Astrocyte (in vitro differentiated cells and primary cell): ENCODE results near the gene MICAL2. TPM values are rescaled to one million over a fixed set of nuclear protein-coding genes. Genes with fewer than 3 reads are reported as not detected.

ENCODE experiments used
- DNase-seq: peaks from one replicate; pipeline ENCODE4 v3.0.0-alpha.2; 2010; ENCODE audit warnings: low read depth
- FAIRE-seq: peaks from 2 replicates; lab custom pipeline; 2011; peaks lifted over from hg19 to GRCh38; lab: Jason Lieb, UNC
- H2AFZ ChIP-seq: 2 replicates; pipeline ENCODE4 v1.6.0; 2012; ENCODE audit warnings: low read depth, low read length, inconsistent platforms
- H3K27ac ChIP-seq: 2 replicates; pipeline ENCODE4 v1.5.1; 2011; ENCODE audit warnings: low read depth, low read length, inconsistent platforms
- H3K27me3 ChIP-seq: 2 replicates; pipeline ENCODE4 v1.6.0; 2011; ENCODE audit warnings: low read length, inconsistent platforms; ENCODE audit not compliant: insufficient read depth
- H3K36me3 ChIP-seq: 2 replicates; pipeline ENCODE4 v1.5.1; 2011; ENCODE audit warnings: low read length, inconsistent platforms; ENCODE audit not compliant: insufficient read depth
- H3K4me1 ChIP-seq: 2 replicates; pipeline ENCODE4 v1.5.1; 2011; ENCODE audit warnings: low read length, inconsistent platforms; ENCODE audit not compliant: insufficient read depth
- H3K4me2 ChIP-seq: 2 replicates; pipeline ENCODE4 v1.6.0; 2012; ENCODE audit warnings: low read length, inconsistent platforms
- H3K4me3 ChIP-seq: 2 replicates; pipeline ENCODE4 v1.5.1; 2011; ENCODE audit warnings: low read depth, mild to moderate bottlenecking, low read length, inconsistent platforms; ENCODE audit not compliant: insufficient read depth
- H3K79me2 ChIP-seq: 2 replicates; pipeline ENCODE4 v1.6.0; 2012; ENCODE audit warnings: mild to moderate bottlenecking, low read length, inconsistent platforms; ENCODE audit not compliant: insufficient read depth
- H3K9ac ChIP-seq: 2 replicates; pipeline ENCODE4 v1.6.0; 2012; ENCODE audit warnings: mild to moderate bottlenecking, low read length, inconsistent platforms
- H3K9me3 ChIP-seq: 2 replicates; pipeline ENCODE4 v1.5.1; 2012; ENCODE audit warnings: low read depth, mild to moderate bottlenecking, low read length, inconsistent platforms; ENCODE audit not compliant: insufficient read depth
- H4K20me1 ChIP-seq: 2 replicates; pipeline ENCODE4 v1.6.0; 2012; ENCODE audit warnings: low read length, inconsistent platforms; ENCODE audit not compliant: insufficient read depth
- H3K27ac Mint-ChIP-seq: one replicate; pipeline ENCODE4 v1.8.0; 2021; ENCODE audit warnings: mild to moderate bottlenecking, mixed read lengths; ENCODE audit not compliant: unreplicated experiment
- H3K27me3 Mint-ChIP-seq: one replicate; pipeline ENCODE4 v1.8.0; 2021; ENCODE audit warnings: low read depth, mixed read lengths; ENCODE audit not compliant: unreplicated experiment
- H3K36me3 Mint-ChIP-seq: one replicate; pipeline ENCODE4 v1.8.0; 2021; ENCODE audit warnings: low read depth, mixed read lengths; ENCODE audit not compliant: unreplicated experiment
- H3K4me1 Mint-ChIP-seq: one replicate; pipeline ENCODE4 v1.8.0; 2021; ENCODE audit warnings: low read depth, mixed read lengths; ENCODE audit not compliant: unreplicated experiment
- H3K4me3 Mint-ChIP-seq: one replicate; pipeline ENCODE4 v1.8.0; 2021; ENCODE audit warnings: mild to moderate bottlenecking, moderate library complexity, mixed read lengths; ENCODE audit not compliant: unreplicated experiment
- H3K9me3 Mint-ChIP-seq: one replicate; pipeline ENCODE4 v1.8.0; 2021; ENCODE audit warnings: mild to moderate bottlenecking, mixed read lengths; ENCODE audit not compliant: unreplicated experiment
- EZH2 ChIP-seq: IDR thresholded peaks from 2 replicates; pipeline ENCODE4 v1.6.1; 2012; ENCODE audit warnings: mild to moderate bottlenecking, low read length, inconsistent platforms; ENCODE audit not compliant: insufficient read depth
- total RNA-seq: library from RNA; stranded (reverse); gene quantifications from 2 replicates; pipeline ENCODE4 v1.2.1, GENCODE V29; 2021
- TF ChIP-seq, protein P1 (sequence below): IDR thresholded peaks from 2 replicates; pipeline ENCODE4 v1.5.1; 2011; ENCODE audit warnings: low read depth, mild to moderate bottlenecking, inconsistent platforms, low read length, moderate library complexity; ENCODE audit not compliant: insufficient read depth

The MICAL2 gene
- total RNA-seq, 1 donor from 2014 or later: 357 TPM

DNA sequence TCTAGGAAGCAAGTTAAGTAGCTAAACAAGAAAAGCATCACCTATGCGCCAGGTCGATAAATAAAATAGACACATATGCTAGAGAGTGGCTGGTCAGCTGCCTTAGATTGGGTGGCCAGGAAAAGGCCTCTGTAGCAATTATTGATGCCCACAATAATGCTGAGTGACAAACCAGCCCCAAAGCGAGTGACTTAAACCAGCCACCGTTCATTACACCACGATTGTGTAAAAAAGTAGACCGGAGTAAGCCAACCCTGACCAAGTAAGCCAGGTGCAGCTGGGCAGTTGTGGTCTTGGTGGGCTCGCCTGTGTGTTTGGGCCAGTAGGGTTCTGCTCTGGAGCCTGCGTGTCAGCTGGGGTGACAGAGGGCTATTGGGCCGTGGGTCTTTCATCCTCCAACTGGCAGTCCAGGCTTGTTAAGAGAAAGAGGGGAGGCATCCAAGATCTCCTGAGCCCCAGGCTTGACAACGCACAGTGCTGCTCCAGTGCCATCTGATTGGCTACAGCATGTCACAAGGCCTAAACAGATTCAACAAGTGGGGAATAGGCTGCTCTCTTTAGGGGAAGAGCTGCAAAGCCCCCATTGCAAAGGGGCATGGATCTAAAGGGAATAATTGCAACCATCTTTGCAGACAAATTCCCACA is 166.6 kb downstream of the MICAL2 start:
- Histone ChIP-seq H3K9ac (no peak overlapping the region), H2AFZ (no peak overlapping the region), H3K79me2 (peaks cover 8% of the 10 kb centered on the region), H4K20me1 (no peaks in the 10 kb centered on the region), H3K4me1 (peaks cover 50% of the 10 kb centered on the region), H3K4me3 (no peak overlapping the region), H3K27ac (no peak overlapping the region), H3K27me3 (no peaks in the 10 kb centered on the region), H3K36me3 (no peaks in the 10 kb centered on the region), H3K4me2 (no peak overlapping the region), H3K9me3 (no peaks in the 10 kb centered on the region)
- Mint-ChIP-seq H3K4me1 (peaks cover 52% of the 10 kb centered on the region), H3K4me3 (no peak overlapping the region), H3K27me3 (no peaks in the 10 kb centered on the region), H3K9me3 (no peaks in the 10 kb centered on the region), H3K27ac (no peak overlapping the region), H3K36me3 (no peaks in the 10 kb centered on the region)
- DNase-seq (no peak), FAIRE-seq (no peak)
- no peak for TF ChIP-seq EZH2
- TF ChIP-seq, protein P1, sequence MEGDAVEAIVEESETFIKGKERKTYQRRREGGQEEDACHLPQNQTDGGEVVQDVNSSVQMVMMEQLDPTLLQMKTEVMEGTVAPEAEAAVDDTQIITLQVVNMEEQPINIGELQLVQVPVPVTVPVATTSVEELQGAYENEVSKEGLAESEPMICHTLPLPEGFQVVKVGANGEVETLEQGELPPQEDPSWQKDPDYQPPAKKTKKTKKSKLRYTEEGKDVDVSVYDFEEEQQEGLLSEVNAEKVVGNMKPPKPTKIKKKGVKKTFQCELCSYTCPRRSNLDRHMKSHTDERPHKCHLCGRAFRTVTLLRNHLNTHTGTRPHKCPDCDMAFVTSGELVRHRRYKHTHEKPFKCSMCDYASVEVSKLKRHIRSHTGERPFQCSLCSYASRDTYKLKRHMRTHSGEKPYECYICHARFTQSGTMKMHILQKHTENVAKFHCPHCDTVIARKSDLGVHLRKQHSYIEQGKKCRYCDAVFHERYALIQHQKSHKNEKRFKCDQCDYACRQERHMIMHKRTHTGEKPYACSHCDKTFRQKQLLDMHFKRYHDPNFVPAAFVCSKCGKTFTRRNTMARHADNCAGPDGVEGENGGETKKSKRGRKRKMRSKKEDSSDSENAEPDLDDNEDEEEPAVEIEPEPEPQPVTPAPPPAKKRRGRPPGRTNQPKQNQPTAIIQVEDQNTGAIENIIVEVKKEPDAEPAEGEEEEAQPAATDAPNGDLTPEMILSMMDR: no peak

DNA sequence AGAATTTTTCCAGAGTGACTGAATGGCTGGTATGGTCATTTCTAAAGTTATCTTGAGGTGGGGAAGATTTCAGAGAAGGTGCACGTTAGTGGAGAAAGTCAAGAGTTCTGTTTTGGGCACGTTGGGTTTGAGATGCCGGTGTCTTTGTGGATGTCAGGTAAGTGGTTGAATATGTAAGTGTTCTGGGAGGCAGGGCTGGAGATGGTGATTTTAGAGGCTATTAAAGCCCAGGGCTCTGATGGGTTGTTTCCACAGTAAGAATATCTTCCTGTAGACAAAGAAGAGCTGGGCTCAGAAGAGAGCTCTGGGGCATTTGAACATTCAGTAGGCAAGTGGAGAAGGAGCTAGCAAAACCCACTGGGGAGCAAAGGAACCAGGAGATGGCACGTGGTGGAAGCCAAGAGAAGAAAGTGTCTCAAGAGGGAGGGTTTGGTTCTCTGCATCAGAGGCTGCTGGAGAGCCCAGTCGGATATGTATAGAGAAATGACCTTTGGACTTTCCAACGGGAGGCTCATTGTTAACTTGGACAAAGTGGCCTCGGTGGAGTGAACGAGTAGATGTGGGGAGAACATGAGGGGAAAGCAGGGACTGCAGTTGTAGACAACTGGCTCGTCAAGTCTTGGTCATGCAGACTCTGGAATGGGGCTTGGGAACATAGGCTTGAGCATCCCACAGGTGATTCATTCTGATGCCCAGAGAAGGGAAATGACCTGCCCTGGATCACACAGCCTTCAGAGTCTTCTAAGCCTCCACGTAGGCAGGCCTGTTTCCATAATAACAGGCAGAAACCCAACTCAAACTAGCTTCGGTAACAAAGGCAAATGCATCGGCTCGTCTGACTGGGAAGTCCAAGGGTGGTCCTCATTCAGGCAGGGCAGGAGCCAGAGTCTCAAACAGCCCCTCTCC is 168.6 kb downstream of the MICAL2 start:
- no peaks in the 10 kb centered on the region for H3K9me3 ChIP-seq
- FAIRE-seq: no peak

DNA sequence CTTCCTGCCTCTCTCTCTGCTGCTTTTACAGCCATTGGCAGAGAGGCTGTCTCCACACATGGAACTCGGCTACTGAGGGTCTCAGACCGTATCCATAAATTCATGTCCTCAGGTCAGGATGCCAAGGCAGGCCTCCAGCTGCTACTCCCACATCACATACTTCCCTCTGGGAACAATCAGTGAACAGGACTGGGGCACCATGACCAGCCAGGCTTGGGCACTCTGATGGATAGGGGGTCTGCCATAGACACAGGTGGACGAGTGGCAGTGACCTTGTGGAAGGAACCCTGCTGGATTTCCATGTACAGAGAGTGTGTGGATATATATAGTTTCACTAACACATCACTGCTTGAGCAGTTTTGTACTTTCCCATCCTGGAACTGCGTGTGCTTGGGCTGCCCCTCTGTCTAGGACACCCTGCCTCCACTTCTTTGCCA is 169.3 kb downstream of the MICAL2 start:
- H3K27me3 Mint-ChIP-seq: no peaks in the 10 kb centered on the region

More for the DNA sequence above, 168.6 kb downstream of the MICAL2 start:
- no peak for TF ChIP-seq EZH2
- no peaks in the 10 kb centered on the region for H3K27me3 Mint-ChIP-seq
- no peak overlapping the region for H3K4me3 ChIP-seq
- no peak for DNase-seq
- peaks cover 1% of the 10 kb centered on the region for H3K36me3 Mint-ChIP-seq
- H3K79me2 ChIP-seq: peaks cover 23% of the 10 kb centered on the region
- H3K9me3 Mint-ChIP-seq: no peaks in the 10 kb centered on the region
- H3K27me3 ChIP-seq: no peaks in the 10 kb centered on the region
- no peaks in the 10 kb centered on the region for H4K20me1 ChIP-seq
- no peak overlapping the region for H3K27ac ChIP-seq
- H3K4me3 Mint-ChIP-seq: no peak overlapping the region
- H3K9ac ChIP-seq: no peak overlapping the region
- no peaks in the 10 kb centered on the region for H3K36me3 ChIP-seq
- H3K4me2 ChIP-seq: no peak overlapping the region
- H3K4me1 Mint-ChIP-seq: peaks cover 46% of the 10 kb centered on the region
- H2AFZ ChIP-seq: no peak overlapping the region
- no peak overlapping the region for H3K27ac Mint-ChIP-seq
- H3K4me1 ChIP-seq: peaks cover 50% of the 10 kb centered on the region

More for the DNA sequence above, 169.3 kb downstream of the MICAL2 start:
- no peak for TF ChIP-seq EZH2
- TF ChIP-seq, protein P1: no peak
- Histone ChIP-seq H3K4me1 (peaks cover 50% of the 10 kb centered on the region), H3K9ac (no peak overlapping the region), H3K4me3 (no peak overlapping the region), H3K36me3 (no peaks in the 10 kb centered on the region), H3K27me3 (no peaks in the 10 kb centered on the region), H2AFZ (no peak overlapping the region), H3K4me2 (no peak overlapping the region), H3K9me3 (no peaks in the 10 kb centered on the region), H3K79me2 (peaks cover 23% of the 10 kb centered on the region), H4K20me1 (no peaks in the 10 kb centered on the region), H3K27ac (peak overlapping the region; percentile 99)
- no peak for FAIRE-seq
- no peaks in the 10 kb centered on the region for H3K9me3 Mint-ChIP-seq
- DNase-seq: no peak
- peaks cover 47% of the 10 kb centered on the region for H3K4me1 Mint-ChIP-seq
- peak overlapping the region; percentile 90 for H3K27ac Mint-ChIP-seq
- H3K36me3 Mint-ChIP-seq: peaks cover 2% of the 10 kb centered on the region
- no peak overlapping the region for H3K4me3 Mint-ChIP-seq
